GM12801 (cell line): ENCODE data around the gene SMIM45.

Source experiments
- CTCF ChIP-seq: IDR thresholded peaks from one replicate; pipeline ENCODE4 v1.5.1; 2011; ENCODE audit warnings: control low read depth; ENCODE audit not compliant: insufficient read length; ENCODE audit errors: extremely low read depth

Gene SMIM45

GRCh38 chr22:41963453-41964111, 11.6 kb downstream of the SMIM45 start:
- no peak for TF ChIP-seq CTCF

- no peak for TF ChIP-seq CTCF
These were observed 12.2 kb downstream of the SMIM45 start for GRCh38 chr22:41964112-41964491.

GRCh38 chr22:41966225-41966606, 14.3 kb downstream of the SMIM45 start:
- TF ChIP-seq CTCF, result no peak

- TF ChIP-seq CTCF, result no peak
These were observed 14.8 kb downstream of the SMIM45 start for GRCh38 chr22:41966607-41967240.

- no peak for TF ChIP-seq CTCF
These were observed 16.7 kb downstream of the SMIM45 start for GRCh38 chr22:41968601-41969000.

- no peak for TF ChIP-seq CTCF
These were observed 17.2 kb downstream of the SMIM45 start, which contains the start of gene SEPTIN3 for GRCh38 chr22:41969110-41969646. Gene SEPTIN3 (plus strand): TSS chr22:41969443. CDS start chr22:41971493, 2,050 bp downstream.

GRCh38 chr22:41970601-41971000, 18.7 kb downstream of the SMIM45 start:
- TF ChIP-seq CTCF, result no peak
